HG03571 (cell line): ENCODE measurements around the gene RAB43.
"Not testable (repeated sequence)": the region's sequence is repeated elsewhere in the genome, so short reads cannot be mapped to it uniquely, and the experiment has no call there.

ENCODE experiments used
- ATAC-seq: cut with Tn5 transposase; IDR thresholded peaks from one replicate; pipeline ENCODE4 v1.9.1; 2021; ENCODE audit not compliant: unreplicated experiment

Gene RAB43

DNA sequence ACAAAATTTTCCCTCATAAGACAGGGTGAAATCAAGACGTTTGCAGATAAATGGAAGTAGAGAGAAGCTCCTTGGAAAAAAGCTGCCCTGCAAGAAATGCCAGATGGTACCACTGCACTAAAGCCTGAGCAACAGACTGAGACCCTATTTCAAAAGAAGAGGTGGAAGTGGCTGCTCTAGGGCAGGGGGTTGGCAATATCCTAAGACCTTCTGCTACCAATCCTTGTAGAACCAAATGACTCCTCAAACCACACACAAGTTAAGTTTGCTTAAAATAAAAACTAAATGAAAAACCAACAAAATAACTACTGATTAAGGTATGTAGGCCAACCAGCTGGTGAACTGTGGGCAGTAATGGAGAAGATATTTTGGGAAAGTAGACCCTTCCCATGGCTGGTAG lies 21.3 kb downstream of the RAB43 start:
- no peak for ATAC-seq

GRCh38 chr3:129095285-129095684 lies 26.3 kb downstream of the RAB43 start:
- no peak for ATAC-seq

- ATAC-seq, result not testable (repeated sequence)
Observed at GRCh38 chr3:129088312-129088711, 33.3 kb downstream of the RAB43 start.

DNA sequence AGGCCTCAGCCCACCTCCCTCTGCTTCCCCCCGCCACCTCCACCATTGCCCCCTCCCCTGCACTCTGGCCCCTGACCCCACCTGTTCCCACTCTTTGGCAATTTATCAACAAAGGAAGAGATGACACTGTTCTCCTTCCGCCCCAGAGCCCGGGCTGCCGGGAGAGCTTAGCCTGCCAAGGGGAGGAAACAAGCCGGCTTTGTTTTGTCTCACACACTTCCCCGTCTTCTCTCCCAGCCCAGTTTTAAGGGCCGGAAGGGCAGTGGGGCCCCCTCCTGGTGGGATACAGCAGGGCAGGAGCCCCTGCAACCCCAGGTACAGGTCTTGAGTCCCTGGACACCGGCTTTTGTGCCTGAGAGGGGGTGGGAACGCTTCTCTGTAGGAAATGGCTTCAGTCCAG lies 33.7 kb downstream of the RAB43 start:
- not testable (repeated sequence) for ATAC-seq

GRCh38 chr3:129087138-129087702 lies 34.4 kb downstream of the RAB43 start:
- ATAC-seq, result no peak

DNA sequence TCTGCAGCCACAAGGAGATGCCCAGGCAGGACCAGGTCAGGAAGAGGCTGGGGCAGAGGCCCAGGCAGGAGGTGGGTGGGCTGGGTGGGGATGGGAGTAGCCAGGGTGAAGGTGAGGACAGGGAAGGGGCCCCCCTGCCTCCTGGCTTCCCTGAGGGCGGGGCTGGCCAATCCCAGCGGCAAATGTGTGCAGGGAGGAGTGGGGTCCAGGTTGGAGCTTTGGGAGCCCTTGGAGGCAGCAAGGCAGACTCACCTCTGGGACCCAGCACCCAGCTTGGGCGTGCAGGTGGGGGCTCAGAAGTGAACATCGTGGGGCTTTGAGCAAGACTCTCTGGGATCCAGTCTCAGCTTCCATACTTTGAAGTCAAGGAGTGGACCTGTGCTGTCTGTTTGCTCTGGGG lies 35.8 kb downstream of the RAB43 start:
- no peak for ATAC-seq

- ATAC-seq, result no peak
Observed at GRCh38 chr3:129085165-129085715, 36.4 kb downstream of the RAB43 start.

DNA sequence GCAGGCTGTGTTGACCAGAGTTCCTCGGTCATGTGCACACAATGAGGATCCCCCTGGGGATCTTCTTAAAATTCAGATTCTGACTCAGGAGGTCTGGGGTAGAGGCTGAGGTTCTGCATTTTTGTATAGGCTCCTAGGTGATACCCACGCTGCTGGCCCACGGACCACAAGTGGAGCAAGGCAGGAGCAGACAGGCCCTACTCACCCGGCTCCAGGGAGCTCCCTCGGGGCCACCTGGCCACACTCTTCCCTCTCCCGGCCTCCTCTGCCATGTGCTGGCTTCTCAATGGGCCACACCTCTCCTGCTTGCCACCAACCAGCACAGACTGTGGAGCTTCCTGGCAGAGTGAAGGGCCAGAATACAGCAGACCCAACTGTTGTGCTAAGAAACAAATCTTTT lies 37.1 kb downstream of the RAB43 start:
- no peak for ATAC-seq

DNA sequence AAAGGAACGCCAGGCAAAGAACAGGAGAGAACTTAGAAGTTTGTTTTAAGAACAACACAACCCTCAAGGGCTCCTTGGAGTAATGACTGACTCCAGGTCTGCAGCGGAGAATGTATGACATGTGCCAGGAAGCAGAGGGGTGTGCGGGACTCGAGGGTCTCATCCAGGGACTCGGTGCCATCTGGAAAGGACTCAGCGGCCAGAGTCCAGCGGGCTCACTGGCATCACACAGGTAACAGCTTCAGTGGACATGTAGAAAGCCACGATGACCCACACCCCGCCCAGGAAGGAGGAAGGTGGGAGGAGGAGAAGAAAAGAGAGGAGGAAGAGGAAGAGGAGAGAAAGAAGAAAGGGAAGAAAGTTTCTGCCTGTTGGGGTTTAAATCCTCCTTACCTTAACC lies 39.6 kb downstream of the RAB43 start:
- ATAC-seq, result no peak

DNA sequence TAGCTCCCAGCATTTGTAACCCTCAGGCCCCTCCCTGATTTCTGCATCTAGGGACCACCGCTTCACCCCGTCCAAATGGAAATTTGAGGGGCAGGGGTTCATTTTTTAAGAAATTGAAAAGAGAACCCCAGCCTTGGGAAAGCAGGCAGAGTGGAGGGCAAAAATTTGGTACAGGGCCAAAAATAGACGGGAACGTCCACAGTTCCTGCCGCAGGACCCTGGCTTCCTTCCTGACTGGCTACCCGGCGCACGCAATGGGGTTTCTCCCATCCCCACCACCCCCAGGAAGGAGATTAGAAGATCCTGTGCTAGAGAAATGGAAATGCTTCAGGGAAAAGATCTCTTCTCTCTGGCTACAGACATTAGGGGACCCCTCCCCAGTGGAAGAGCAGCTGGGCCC lies 40.1 kb downstream of the RAB43 start:
- ATAC-seq, result no peak

GRCh38 chr3:129078510-129078909 lies 43.1 kb downstream of the RAB43 start:
- ATAC-seq, result no peak

GRCh38 chr3:129077222-129077621 lies 44.4 kb downstream of the RAB43 start:
- no peak for ATAC-seq

DNA sequence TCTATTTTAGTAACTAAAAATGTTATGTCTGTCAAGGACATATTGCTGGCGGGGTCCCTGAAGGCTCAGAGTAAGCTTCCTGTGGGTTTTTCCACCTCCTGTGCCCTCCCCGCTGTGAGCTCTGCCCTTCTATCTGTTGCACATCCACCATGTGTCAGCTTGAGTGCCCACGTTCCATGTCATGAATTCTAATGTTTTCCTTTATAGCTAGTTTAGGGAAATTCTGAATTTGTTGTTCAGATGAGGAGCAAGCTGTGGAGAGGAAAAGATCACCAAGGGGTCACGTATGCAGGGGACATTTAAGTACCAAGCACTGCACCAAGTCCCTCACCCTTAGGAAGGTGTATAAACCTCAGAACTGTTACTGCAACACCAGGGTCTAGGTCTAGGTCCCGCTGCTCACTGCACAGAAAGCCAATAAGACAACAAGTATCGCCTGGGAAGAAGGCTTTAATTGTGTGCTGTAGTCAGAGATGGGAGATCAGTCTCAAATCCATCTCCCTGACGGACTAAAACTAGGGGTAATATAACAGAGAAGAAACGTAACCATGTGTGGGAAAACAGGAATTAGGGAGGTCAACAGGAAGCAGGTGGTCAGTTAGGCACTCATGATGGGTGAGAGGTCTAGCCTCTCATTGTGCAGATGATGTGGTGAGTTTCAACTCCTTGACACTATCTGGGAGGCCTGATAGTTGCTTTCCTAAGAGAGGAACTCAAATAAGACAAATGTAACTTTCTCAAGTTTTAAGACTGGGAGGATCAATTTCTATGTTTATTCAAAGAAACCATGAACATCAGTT lies 51.3 kb downstream of the RAB43 start:
- no peak for ATAC-seq

DNA sequence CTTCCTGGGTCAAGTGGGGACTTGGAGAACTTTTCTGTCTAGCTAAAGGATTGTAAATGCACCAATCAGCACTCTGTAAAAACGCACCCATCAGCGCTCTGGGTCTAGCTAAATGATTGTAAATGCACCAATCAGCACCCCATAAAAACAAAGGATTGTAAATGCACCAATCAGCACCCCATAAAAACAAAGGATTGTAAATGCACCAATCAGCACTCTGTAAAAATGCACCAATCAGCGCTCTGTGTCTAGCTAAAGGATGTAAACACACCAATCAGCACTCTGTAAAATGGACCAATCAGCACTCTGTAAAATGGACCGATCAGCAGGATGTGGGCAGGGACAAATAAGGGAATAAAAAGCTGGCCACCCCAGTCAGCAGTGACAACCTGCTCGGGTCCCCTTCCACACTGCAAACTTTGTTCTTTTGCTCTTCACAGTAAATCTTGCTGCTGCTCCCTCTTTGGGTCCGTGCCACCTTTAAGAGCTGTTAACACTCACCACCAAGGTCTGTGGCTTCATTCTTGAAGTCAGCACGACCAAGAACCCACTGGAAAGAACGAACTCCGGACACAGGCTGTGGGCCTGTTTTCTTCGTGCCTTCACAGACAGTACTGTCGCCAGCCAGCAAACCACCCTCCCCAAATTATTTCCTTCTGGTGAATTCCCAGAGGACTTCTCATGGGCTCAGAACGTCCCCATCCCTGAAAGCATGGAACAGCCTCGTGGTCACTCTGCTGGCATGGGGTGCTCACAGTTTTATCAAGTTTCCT lies 52.1 kb downstream of the RAB43 start:
- ATAC-seq, result not testable (repeated sequence)

DNA sequence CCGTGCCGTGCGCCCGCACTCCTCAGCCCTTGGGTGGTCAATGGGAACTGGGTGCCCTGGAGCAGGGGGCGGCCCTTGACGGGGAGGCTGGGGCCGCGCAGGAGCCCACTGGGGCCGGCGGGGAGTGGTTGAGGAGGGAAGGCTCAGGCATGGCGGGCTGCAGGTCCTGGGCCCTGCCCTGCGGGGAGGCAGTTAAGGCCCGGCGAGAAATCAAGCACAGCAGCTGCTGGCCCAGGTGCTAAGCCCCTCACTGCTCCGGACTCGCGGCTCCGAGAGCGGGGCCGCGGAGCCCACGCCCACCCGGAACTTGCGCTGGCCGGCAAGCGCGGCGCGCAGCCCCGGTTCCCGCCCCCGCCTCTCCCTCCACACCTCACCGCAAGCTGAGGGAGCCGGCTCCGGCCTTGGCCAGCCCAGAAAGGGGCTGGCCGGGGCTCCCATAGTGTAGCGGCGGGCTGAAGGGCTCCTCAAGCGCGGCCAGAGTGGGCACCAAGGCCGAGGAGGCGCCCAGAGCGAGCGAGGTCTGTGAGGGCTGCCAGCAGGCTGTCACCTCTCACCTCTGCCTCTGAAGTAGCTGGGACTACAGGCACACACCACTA lies 53.2 kb downstream of the RAB43 start:
- no peak for ATAC-seq

DNA sequence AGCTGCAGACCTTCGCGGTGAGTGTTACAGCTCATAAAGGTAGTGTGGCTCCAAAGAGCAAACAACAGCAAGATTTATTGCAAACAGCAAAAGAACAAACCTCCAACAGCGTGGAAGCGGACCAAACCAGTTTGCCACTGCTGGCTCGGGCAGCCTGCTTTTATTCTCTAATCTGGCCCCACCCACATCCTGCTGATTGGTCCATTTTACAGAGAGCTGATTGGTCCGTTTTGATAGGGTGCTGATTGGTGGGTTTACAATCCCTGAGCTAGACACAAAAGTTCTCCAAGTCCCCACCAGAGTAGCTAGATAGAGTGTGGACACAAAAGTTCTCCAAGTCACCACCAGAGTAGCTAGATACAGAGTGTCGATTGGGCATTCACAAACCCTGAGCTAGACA lies 53.9 kb downstream of the RAB43 start:
- ATAC-seq, result not testable (repeated sequence)

- ATAC-seq, result no peak
Observed at GRCh38 chr3:129065720-129066073, 55.9 kb downstream of the RAB43 start.

DNA sequence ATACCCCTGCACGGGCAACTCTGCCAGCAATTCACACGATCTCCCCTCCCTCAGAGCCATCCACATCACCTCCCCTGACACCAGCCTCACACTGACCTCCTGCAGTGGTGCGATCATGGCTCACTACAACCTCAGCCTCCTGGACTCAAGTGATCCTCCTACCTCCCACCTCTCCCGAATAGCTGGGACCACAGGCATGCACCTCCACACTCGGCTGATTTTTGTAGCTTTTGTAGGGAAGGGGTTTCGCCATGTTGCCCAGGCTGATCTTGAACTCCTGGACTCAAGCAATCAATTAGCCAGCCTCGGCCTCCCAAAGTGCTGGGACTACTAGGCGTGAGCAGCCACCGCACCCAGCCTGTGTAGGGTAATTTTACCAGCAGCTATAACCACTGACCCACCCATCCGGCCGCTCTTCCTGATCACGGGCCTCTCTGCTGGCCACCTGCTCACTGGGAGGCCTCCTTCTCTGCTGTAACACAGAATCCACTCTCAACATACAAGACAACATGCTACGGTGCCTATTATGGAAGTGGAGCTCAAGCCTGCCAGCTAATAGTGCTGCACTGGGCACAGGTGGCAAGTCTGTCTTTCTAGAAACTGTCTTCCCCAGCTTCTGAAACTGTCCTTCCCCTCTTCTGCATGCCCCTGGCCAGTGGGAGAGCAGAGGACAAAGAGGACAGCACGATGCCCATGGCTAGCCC lies 56.4 kb downstream of the RAB43 start:
- no peak for ATAC-seq

DNA sequence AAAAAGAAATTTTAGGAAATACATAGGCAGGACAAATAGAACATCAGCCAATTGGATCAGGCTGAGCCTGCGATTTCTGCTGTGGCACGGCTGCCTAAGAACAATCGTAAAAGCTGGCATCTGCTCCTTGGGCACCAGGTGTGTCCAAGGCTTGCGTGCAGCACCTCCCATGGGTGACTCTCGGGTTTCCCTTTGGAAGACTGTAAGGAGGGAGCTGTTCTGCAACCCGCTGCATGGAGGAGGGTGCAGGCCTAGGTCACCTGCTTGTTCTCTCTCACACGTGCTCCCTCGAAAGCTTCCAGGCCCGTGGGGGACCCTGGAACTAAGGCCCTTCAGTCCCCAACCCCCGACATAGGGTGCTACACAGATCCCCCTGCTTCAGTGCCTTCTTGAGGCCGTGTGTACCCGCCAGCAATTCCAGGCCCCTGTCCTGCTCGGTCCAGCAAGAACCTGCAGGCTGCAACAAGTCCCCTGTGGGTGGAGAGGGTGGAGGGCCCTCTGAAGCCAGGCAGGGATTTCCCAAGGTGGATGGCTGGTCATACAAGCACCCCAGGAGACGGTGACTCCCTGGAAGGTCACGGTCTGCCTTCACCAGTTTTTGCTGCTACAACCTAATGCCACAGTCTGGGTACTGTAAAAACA lies 57.6 kb downstream of the RAB43 start:
- ATAC-seq, result no peak

DNA sequence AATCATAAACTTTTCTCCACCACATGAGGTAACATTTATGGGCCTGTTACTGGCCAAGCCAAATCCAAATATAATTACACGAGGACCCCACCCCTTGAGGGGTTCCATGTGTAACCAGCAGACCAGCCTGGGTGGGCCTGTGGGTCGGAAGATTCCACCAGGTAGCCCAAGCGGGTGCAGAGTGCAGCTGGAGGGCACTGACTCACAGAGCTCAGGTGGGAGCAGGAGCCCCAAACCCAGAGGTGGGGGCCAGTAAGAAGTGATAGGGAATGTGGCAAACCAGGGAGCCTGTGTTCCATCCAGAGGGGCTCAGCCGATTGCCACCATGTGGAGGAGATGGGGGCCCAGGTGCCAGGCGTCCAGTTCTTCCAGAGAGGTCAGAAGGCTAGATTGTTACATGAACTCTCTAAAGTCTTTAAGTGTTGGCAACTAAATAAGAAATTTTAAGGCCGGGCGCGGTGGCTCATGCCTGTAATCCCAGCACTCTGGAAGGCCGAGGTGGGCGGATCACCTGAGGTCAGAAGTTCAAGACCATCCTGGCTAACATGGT lies 58.4 kb downstream of the RAB43 start:
- no peak for ATAC-seq
